Measurements from ENCODE around the gene GLT6D1.

Gene GLT6D1

DNA sequence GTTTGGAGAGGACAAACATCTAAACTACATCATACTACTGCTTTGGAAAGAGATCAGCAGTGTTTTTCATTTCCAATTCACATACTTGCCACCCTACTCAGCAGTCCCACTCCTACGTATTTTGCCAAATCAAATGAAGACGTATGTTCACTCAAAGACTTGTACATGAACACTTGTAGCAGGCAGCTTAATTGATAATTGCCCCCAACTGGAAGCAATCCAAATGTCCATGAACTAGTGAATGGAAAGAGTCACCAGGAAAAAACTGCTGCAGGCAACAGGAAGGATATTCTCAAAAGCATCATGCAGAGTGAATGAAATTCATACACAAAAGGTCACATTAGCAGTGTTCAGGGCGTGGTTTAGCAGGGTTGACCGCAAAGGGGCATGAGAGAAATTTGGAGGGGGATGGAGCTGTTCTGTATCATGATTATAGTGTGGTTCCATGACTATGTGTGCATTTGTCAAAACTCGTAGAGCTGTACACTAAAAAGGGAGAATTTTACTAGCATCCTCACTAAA, 39.0 kb downstream of the GLT6D1 start:
- Histone ChIP-seq H3K27me3 (replicated peaks; ENCODE audit: insufficient read depth, low read length) (peaks cover 27% of the 10 kb centered on the region), H3K4me3 (ENCODE audit: low read length) (no peak overlapping the region), H3K27ac (ENCODE audit: low read length) (no peak overlapping the region), H3K79me2 (ENCODE audit: low read length) (no peaks in the 10 kb centered on the region), H3F3A (ENCODE audit: insufficient read depth, low read length) (no peaks in the 10 kb centered on the region), H3K4me2 (ENCODE audit: low read depth, low read length) (no peak overlapping the region), H2AFZ (ENCODE audit: low read length) (no peak overlapping the region), H3K9me3 (replicated peaks; ENCODE audit: insufficient read depth, low read length) (no peaks in the 10 kb centered on the region), H3K4me1 (ENCODE audit: low read length) (no peaks in the 10 kb centered on the region), H3K9me2 (replicated peaks; ENCODE audit: insufficient read depth, low read length) (no peaks in the 10 kb centered on the region), H3K36me3 (replicated peaks; ENCODE audit: insufficient read depth, low read length) (no peaks in the 10 kb centered on the region), H4K20me1 (ENCODE audit: insufficient read depth, low read length) (no peaks in the 10 kb centered on the region), H3K9ac (ENCODE audit: low read length) (no peak overlapping the region)
- no peak for DNase-seq
- TF ChIP-seq EZH2 (optimal IDR thresholded peaks at IDR 0.05; ENCODE audit: low read depth, low read length) = no peak
- TF ChIP-seq, protein P1, sequence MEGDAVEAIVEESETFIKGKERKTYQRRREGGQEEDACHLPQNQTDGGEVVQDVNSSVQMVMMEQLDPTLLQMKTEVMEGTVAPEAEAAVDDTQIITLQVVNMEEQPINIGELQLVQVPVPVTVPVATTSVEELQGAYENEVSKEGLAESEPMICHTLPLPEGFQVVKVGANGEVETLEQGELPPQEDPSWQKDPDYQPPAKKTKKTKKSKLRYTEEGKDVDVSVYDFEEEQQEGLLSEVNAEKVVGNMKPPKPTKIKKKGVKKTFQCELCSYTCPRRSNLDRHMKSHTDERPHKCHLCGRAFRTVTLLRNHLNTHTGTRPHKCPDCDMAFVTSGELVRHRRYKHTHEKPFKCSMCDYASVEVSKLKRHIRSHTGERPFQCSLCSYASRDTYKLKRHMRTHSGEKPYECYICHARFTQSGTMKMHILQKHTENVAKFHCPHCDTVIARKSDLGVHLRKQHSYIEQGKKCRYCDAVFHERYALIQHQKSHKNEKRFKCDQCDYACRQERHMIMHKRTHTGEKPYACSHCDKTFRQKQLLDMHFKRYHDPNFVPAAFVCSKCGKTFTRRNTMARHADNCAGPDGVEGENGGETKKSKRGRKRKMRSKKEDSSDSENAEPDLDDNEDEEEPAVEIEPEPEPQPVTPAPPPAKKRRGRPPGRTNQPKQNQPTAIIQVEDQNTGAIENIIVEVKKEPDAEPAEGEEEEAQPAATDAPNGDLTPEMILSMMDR (IDR thresholded peaks at IDR 0.05; ENCODE audit: low read length) = no peak
- TF ChIP-seq EZH2phosphoT487 (IDR thresholded peaks at IDR 0.05; ENCODE audit: low read length) = no peak

DNA sequence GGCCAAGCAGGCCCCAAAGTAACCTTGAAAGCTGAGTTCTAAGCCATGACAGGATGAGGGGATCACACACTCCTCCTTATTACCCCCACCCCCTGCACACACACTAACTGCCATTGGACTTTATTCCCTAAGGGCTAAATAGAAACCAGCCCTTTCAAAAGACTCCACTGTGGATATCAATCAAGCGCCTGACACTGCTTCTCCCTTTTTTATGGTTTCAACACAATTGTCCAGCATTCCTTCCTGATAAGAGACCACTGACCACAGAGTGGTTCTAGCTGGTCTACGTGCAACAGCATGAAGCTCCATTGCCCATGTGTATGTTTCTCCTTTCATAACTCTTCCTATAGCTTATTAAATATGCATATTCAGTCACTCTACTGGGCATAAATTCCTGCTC, 43.1 kb downstream of the GLT6D1 start:
- H3K9ac ChIP-seq (ENCODE audit: low read length) = no peak overlapping the region

DNA sequence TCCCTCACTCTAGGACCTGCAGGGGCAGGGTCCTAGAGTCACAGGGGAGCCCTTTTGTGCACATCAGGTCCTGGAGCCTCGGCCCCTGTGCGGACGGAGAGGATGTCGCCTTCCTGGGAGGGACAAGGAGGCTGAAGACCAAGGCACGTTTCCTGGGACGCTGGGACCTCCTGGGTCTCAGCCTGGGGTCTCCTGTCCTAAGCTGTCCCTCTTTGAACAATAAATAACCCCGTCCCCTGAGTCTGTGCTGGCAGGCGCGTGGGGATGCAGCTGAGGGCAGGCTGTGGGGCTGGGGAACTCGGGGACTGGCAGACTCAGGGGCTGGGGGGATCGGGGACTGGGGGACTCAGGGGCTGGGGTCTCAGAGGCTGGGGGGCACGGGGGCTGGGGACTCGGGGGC, 46.7 kb downstream of the GLT6D1 start:
- H3K27ac ChIP-seq (ENCODE audit: low read length) = no peak overlapping the region
- H2AFZ ChIP-seq (ENCODE audit: low read length) = no peak overlapping the region
- no peak for DNase-seq
- no peaks in the 10 kb centered on the region for H3K9me3 ChIP-seq (replicated peaks; ENCODE audit: insufficient read depth, low read length)
- no peaks in the 10 kb centered on the region for H3F3A ChIP-seq (ENCODE audit: insufficient read depth, low read length)
- H3K79me2 ChIP-seq (ENCODE audit: low read length) = no peaks in the 10 kb centered on the region
- H3K36me3 ChIP-seq (replicated peaks; ENCODE audit: insufficient read depth, low read length) = no peaks in the 10 kb centered on the region
- no peak overlapping the region for H3K9ac ChIP-seq (ENCODE audit: low read length)
- H3K4me1 ChIP-seq (ENCODE audit: low read length) = 0 out of 2 replicates have a peak, but pooled peaks cover 7% of the 10 kb centered on the region
- H3K9me2 ChIP-seq (replicated peaks; ENCODE audit: insufficient read depth, low read length) = no peaks in the 10 kb centered on the region
- no peak overlapping the region for H3K4me2 ChIP-seq (ENCODE audit: low read depth, low read length)
- no peaks in the 10 kb centered on the region for H4K20me1 ChIP-seq (ENCODE audit: insufficient read depth, low read length)
- peaks cover 4% of the 10 kb centered on the region; the same call in 1 of the 2 replicates for H3K27me3 ChIP-seq (replicated peaks; ENCODE audit: insufficient read depth, low read length)
- no peak overlapping the region for H3K4me3 ChIP-seq (ENCODE audit: low read length)
- TF ChIP-seq EZH2phosphoT487 (IDR thresholded peaks at IDR 0.05; ENCODE audit: low read length) (no peak), EZH2 (optimal IDR thresholded peaks at IDR 0.05; ENCODE audit: low read depth, low read length) (no peak)
- TF ChIP-seq, protein P1 (IDR thresholded peaks at IDR 0.05; ENCODE audit: low read length) = no peak

More for the DNA sequence above, 43.1 kb downstream of the GLT6D1 start:
- H3F3A ChIP-seq (ENCODE audit: insufficient read depth, low read length) = no peaks in the 10 kb centered on the region
- no peak overlapping the region for H3K4me2 ChIP-seq (ENCODE audit: low read depth, low read length)
- TF ChIP-seq, protein P1 (IDR thresholded peaks at IDR 0.05; ENCODE audit: low read length) = no peak
- TF ChIP-seq EZH2phosphoT487 (IDR thresholded peaks at IDR 0.05; ENCODE audit: low read length) (no peak), EZH2 (optimal IDR thresholded peaks at IDR 0.05; ENCODE audit: low read depth, low read length) (no peak)
- H4K20me1 ChIP-seq (ENCODE audit: insufficient read depth, low read length) = no peaks in the 10 kb centered on the region
- no peaks in the 10 kb centered on the region for H3K4me1 ChIP-seq (ENCODE audit: low read length)
- no peaks in the 10 kb centered on the region for H3K79me2 ChIP-seq (ENCODE audit: low read length)
- H3K9me3 ChIP-seq (replicated peaks; ENCODE audit: insufficient read depth, low read length) = no peaks in the 10 kb centered on the region
- no peak overlapping the region for H2AFZ ChIP-seq (ENCODE audit: low read length)
- DNase-seq = no peak
- no peaks in the 10 kb centered on the region for H3K36me3 ChIP-seq (replicated peaks; ENCODE audit: insufficient read depth, low read length)
- H3K27ac ChIP-seq (ENCODE audit: low read length) = no peak overlapping the region
- no peaks in the 10 kb centered on the region for H3K9me2 ChIP-seq (replicated peaks; ENCODE audit: insufficient read depth, low read length)
- no peak overlapping the region for H3K4me3 ChIP-seq (ENCODE audit: low read length)
- peaks cover 13% of the 10 kb centered on the region for H3K27me3 ChIP-seq (replicated peaks; ENCODE audit: insufficient read depth, low read length)

Measured in MM.1S (cell line).